OCI-LY1 (cell line): ENCODE data around the gene RALGPS2.

ENCODE experiments used
- EZH2 ChIP-seq: fragments of 200-600 bp; sonication (generic), shearing (Covaris generic); IDR thresholded peaks from 2 replicates; pipeline ENCODE4 v1.8.0; 2017; ENCODE audit warnings: borderline replicate concordance, mixed run types, mild to moderate bottlenecking, antibody characterized with exemption, low read length, moderate library complexity, mixed read lengths
- TF ChIP-seq, protein P1 (sequence below): fragments of 200-600 bp; sonication (generic), shearing (Covaris generic); IDR thresholded peaks from 2 replicates; pipeline ENCODE4 v1.5.1; 2017; ENCODE audit warnings: mild to moderate bottlenecking, antibody characterized with exemption, low read length, moderate library complexity, mixed read lengths

DNA sequence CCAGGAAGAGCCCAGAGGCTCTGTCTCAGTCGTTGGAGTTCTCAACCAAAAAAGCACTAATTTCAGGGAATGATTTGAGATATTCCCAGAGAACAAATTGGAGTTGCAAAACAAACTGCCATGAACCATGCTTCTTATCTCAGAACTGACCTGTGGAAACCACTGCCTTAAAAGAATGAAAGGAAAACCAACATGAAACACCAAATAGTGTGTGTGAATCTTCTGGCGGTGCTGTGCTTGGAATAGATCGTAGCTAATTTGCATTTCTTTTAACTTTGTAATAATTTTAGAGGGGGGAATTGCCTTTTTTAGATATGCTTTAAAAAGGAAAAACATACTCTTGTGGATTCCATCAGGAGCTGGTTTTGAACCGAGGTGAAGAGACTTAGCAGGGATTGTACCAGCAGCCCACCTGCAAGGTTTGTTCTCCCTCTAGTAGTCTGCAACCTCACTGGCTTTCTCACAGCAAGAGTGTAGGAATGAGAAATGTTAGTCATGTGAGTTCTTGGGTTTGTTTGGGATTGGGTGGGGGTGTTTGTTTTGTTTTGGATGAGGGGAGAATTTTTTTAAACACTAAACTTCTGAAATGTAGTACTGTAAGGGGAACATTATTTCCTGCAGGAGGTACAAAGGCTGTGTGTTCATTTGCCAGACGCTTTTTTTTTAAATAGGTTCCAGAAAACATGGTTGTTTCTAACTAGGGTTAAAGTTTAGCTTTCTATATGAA, 191.6 kb downstream of the RALGPS2 start:
- TF ChIP-seq, protein P1, sequence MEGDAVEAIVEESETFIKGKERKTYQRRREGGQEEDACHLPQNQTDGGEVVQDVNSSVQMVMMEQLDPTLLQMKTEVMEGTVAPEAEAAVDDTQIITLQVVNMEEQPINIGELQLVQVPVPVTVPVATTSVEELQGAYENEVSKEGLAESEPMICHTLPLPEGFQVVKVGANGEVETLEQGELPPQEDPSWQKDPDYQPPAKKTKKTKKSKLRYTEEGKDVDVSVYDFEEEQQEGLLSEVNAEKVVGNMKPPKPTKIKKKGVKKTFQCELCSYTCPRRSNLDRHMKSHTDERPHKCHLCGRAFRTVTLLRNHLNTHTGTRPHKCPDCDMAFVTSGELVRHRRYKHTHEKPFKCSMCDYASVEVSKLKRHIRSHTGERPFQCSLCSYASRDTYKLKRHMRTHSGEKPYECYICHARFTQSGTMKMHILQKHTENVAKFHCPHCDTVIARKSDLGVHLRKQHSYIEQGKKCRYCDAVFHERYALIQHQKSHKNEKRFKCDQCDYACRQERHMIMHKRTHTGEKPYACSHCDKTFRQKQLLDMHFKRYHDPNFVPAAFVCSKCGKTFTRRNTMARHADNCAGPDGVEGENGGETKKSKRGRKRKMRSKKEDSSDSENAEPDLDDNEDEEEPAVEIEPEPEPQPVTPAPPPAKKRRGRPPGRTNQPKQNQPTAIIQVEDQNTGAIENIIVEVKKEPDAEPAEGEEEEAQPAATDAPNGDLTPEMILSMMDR, result no peak
- TF ChIP-seq EZH2, result no peak
